WI38 (cell line): Measurements from ENCODE around the gene ARHGAP26.
"Not testable (repeated sequence)": the region's sequence is repeated elsewhere in the genome, so short reads cannot be mapped to it uniquely, and the experiment has no call there.

Source experiments
- H3K4me3 ChIP-seq: 2 replicates; pipeline ENCODE4 v1.5.1; 2011; ENCODE audit warnings: low read depth, mild to moderate bottlenecking, control low read depth, low read length
- CTCF ChIP-seq: IDR thresholded peaks from 2 replicates; pipeline ENCODE4 v1.5.1; 2012; ENCODE audit warnings: low read depth, mild to moderate bottlenecking, control low read depth, low read length

The ARHGAP26 gene

GRCh38 chr5:142918959-142919635, 148.9 kb downstream of the ARHGAP26 start:
- no peak for TF ChIP-seq CTCF
- H3K4me3 ChIP-seq = no peak overlapping the region

GRCh38 chr5:142920849-142921612, 150.9 kb downstream of the ARHGAP26 start:
- H3K4me3 ChIP-seq = no peak overlapping the region
- TF ChIP-seq CTCF = no peak

- H3K4me3 ChIP-seq = no peak overlapping the region
- TF ChIP-seq CTCF = peak; percentile 7; the same call in 1 of the 2 replicates
These were observed 152.2 kb downstream of the ARHGAP26 start for GRCh38 chr5:142922223-142922952.

GRCh38 chr5:142924135-142924883, 154.1 kb downstream of the ARHGAP26 start:
- no peak overlapping the region for H3K4me3 ChIP-seq
- TF ChIP-seq CTCF = no peak

DNA sequence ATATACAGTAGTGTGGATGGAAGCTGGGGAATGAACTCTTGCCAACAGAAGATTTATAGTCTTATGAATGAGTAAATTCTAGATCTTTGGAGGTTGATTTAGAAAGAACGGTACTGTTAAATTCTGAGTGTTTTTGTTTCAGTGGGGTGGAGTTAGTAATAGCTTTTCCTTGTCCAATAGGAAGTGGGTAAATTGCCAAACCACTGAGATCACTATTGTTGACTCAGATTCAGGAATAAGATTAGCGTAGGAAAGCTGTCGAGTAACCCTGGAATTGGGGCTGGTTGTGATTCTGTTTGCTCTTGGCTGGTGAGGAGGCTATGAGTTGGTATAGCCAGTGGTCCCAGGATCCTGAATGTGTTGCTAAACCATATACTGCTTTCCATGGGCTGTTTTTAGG, 155.6 kb downstream of the ARHGAP26 start:
- H3K4me3 ChIP-seq = no peak overlapping the region
- no peak for TF ChIP-seq CTCF

- TF ChIP-seq CTCF = no peak
These were observed 156.4 kb downstream of the ARHGAP26 start for GRCh38 chr5:142926549-142926948.

GRCh38 chr5:142928999-142929398, 158.8 kb downstream of the ARHGAP26 start:
- not testable (repeated sequence) for H3K4me3 ChIP-seq

More at GRCh38 chr5:142926549-142926948, 156.4 kb downstream of the ARHGAP26 start:
- no peak overlapping the region for H3K4me3 ChIP-seq
